HG02610 (cell line): Measurements from ENCODE around the gene CAP2.
"Not testable (repeated sequence)": the region's sequence is repeated elsewhere in the genome, so short reads cannot be mapped to it uniquely, and the experiment has no call there.

Source experiments
- ATAC-seq: cut with Tn5 transposase; IDR thresholded peaks from one replicate; pipeline ENCODE4 v1.9.1; 2021; ENCODE audit warnings: mild to moderate bottlenecking, moderate library complexity; ENCODE audit not compliant: unreplicated experiment

The CAP2 gene

DNA sequence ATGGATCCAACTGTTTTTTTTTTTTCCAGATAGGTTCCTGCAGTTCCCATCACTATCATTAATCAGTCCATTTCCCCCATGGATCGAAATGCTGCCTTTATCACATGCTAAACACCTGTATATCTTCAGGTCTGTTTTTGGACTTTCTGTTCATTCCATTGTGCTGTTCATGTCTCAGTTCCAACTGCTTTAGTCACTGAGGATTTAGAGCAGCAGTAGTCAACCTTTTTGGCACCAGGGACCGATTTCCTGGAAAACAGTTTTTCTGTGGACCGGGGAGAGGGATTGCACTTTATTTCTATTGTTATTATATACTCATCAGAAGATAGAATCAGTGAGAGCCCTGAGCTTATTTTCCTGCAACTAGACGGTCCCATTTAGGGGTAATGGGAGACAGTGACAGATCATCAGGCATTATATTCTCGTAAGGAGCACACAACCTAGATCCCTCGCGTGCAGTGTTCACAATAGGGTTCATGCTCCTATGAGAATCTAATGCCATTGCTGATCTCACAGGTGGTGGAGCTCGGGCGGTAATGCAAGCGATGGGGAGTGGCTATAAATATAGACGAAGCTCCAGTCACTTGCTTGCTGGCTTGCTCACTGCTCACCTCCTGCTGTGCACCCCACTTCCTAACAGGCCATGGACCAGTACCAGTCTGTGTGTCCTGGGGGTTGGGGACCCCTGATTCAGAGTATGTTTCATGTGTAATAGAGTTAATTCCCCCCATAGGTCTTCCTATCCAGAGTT, 46.0 kb downstream of the CAP2 start:
- no peak for ATAC-seq

DNA sequence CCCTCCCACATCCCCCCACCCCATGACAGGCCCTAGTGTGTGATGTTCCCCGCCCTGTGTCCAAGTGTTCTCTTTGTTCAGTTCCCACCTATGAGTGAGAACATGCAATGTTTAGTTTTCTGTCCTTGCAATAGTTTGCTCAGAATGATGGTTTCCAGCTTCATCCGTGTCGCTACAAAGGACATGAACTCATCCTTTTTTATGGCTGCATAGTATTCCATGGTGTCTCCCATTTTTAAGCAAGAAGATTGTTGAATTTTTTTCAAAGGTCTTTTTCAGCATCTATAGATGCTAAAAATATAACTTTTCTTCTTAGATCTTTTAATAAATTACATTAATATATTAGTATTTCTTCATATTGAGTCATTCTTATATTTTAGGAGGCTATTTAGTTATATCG, 47.4 kb downstream of the CAP2 start:
- ATAC-seq: not testable (repeated sequence)

DNA sequence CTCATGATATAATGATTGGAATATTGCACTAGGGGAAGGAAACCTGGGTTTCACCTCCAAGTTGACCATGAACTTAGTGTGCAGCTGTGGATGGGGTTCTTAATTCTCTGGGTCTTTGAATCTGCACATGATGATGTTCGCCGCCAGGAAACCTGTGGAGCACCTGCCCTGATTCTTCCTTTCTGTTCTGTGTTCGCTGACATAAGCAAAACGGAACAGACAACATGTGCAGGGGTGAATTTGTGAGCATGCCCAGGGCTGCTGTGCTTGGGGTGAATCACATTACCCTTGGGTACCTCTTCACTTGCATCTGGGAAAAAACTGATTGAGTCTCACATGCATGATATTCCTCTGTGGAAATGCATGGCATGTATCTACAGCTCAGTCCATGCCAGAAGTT, 48.8 kb downstream of the CAP2 start:
- ATAC-seq: no peak

DNA sequence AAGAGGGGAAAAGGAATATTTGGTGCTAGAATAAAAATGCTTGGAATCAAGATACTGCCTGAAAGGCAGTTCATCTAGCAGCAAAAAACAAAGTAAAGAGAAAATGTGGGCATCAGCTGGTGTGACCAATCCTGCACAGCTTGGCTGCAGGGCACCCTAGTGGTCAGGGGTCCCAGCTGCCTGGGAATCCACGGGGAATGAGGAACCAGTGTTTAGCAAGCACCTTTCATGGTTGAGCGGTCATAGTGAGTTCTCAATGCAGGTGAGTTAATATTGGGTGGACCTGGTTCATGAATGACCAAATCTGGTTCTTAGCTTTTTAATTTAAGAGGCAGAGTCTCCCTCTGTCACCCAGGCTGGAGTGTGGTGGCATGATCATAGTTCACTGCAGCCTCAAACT, 53.3 kb downstream of the CAP2 start:
- ATAC-seq: peak; percentile 21

DNA sequence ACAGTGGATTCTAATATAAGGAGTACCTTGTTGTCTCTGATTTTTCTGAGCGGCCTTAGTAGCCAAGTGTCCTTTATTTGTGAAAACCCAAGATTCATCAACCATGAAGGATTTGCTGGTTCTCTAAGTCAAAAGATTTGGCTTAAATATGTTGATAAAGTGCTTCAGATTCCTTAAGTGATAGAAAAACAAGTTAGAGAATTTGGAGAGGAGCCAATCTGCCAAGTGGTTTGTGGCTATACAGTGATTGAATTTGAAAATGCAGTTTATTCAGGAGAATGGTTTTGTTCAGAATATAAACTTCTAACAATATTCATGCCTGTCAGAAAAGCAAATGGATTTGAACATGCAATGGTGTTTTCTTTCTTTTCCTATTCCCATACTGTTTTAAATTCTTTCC, 54.8 kb downstream of the CAP2 start:
- no peak for ATAC-seq

DNA sequence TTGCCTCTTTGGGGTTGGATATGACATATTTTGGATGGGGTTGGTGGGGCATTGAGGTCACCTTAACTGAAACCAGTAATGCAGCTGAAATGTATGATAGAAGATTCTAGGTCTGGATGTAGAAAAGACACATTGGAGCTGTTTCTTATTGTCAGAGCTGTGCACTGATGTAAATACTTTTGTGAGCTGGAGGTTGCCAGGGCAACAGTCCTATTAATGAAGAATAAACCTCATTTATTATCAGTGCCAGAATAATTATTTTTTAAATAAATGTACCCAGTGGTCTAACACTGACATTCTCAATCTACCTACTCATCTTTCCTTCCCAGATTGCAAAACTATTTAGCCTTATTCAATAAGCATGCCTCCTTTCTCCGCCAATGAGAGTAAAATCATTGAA, 57.0 kb downstream of the CAP2 start:
- ATAC-seq: no peak

DNA sequence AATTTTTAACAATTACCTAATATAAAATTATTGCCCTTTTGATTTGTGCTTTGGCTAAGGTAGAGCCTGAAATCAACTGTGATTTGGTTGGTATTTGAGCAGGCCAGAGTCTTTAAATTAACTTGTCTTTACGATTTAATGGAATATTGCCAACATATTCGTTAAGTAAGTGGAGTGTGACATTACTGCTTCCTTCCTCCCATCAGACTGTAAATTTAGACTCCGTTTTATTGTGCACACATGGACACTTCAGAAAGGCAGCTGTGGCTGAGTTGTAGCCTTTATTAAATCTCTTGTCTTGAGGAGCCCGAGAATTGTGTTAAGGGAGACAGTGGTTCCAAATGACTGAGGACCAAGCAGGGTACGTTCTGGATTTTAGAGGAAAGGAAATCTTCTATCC, 57.4 kb downstream of the CAP2 start:
- no peak for ATAC-seq

DNA sequence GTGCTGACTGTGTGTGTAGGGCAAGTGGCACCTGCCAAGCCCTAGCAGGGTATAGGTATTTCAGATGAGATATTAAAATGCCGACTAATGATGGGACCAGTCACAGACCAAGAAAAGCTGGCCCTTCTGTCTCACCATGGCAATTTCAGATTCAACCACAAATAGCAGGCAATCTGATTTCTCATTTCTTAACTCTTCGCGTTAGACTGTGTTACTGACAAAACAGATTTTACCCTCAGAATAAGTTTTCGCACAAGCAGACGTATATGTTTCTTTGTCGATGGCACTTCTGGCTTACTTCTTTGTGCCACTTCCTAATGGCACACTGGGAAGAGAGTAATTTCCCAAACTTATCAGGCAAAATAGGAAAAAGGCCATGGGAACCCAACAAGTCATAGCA, 58.7 kb downstream of the CAP2 start:
- no peak for ATAC-seq

DNA sequence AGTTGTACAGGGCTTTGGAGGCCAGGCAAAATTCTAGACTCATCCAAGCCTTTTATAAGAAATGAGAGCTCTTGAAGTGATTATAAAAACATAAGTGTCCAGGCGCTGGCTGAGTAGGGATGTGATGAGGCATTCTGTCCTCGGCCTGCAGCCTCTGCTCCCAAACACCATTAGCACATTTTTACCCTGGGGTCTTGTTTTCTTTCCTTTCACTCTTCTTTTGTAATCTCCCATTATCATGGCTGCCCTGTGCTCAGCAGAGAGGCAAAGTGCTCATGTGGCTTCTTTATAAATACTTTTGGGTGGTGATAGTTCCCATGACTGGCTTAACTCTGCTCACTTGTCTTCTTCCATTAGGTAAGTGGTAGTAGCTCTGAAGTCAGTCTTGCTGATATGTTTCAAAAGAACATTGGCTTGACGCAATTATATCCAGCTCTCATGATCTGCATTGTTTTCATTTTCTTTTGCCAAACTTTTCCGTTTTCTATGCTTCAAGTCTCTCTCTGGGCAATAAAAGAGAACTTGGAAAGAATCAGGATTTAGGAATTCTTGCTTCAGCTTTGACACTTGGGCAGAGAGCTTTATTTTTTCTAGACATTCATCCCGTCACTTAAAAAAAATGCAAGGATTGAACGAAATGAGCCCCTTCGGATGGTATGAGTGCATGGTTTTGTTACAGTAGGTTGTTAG, 61.1 kb downstream of the CAP2 start:
- no peak for ATAC-seq

DNA sequence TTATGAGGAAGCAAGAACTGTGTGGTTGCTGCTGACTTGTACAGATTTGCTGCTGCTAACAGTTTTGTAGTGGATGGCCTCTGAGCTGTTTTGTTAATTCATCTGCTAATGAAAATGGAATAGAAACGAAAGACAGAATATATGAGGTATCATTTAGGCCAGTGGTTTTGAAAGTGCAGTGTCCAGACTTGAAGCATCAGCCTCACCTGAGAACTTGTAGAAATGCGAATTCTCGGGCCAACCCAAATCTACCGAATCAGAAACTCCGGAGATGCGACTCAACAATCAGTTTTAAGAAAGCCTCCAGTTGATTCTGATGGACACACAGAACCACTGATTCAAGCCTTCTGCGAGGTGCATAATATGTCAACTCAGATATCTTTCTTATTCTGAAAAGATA, 62.5 kb downstream of the CAP2 start:
- ATAC-seq: no peak

DNA sequence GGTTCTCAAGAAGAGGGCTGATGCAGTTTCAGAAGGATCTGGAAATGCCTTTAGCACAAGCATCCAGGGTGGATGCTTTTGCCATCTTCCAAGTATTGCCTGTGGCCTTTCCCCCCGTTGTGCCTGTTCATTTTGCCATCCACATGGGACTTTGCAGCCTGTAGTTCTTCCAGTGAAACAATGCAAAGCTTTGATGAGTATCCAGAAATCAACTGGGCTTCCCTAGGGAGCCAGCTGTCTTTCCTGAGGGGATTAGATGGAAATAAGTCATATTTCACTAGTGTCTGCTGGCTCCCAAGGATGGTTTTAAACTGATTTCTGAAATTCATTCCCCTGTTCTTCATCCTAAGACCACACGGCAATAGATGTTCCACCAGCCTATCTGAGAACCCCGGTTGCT, 63.3 kb downstream of the CAP2 start:
- no peak for ATAC-seq

DNA sequence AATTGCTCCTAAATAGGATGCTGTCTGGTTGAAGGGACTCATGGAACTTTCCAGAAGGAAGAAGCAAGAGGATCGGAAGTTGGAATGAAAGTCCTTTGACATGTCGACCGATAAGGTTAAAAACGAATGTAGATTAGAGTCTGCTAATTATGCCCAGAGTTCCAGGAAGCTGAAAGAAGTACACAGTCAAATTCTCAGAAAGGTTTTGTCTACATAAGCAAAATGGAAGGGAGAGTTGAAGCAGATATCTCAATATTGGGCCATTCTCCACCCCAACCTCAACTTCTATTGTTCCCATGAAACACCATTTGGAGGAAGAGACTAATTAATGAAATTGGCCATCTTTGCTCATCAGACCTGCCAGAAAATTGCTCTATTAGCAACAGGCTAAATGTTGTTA, 64.0 kb downstream of the CAP2 start:
- ATAC-seq: no peak

DNA sequence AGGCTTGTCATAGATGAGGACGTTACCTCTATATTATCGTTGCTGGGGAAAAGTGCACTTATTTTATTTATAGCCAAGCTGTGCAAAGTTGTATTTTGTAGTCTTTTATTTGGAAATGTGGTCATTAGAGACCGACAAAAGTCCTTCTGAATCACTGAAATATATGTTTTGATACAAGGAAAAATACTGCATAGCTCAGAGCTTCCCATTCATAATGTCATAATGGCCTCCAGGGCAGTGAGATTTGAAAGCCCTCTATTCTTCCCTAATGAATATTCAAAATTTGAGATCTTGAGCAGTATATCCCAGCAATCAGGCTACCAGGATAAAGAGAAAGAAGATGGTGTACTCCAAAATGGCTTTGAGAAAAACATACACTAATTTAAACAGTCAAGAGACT, 64.6 kb downstream of the CAP2 start:
- no peak for ATAC-seq

DNA sequence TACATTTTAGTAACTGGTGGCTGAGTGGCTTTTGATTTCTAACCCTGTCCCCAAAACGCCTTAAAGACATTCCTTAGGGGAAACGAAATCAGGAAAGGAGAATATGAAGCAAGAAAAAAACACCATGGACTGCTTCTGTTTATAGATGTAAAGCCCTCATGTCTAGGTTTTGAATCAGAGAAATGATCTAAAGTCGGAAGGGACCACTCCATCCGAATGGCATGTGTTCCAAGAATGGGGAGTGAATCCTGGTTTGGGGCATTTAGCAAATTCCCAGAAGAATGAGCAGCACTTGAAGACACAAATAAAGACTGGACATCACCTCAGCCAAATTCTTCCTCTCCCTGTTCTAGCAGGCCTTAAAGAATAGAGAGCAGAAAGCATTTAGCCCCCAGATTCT, 65.6 kb downstream of the CAP2 start:
- ATAC-seq: no peak

DNA sequence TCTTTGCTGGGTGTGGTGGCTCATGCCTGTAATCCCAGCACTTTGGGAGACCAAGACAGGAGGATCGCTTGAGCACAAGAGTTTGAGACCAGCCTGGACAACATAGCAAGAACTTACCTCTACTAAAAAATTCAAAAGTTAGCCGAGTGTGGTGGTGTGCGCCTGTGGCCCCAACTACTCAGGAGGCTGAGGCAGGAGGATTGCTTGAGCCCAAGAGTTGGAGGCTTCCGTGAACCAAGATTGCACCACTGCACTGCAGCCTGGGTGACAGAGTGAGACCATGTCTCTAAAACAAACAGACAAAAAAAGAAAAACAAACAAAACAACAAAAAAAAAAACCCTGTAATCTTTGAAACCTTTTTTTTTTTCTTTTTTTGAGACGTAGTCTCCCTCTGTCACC, 67.5 kb downstream of the CAP2 start:
- no peak for ATAC-seq

DNA sequence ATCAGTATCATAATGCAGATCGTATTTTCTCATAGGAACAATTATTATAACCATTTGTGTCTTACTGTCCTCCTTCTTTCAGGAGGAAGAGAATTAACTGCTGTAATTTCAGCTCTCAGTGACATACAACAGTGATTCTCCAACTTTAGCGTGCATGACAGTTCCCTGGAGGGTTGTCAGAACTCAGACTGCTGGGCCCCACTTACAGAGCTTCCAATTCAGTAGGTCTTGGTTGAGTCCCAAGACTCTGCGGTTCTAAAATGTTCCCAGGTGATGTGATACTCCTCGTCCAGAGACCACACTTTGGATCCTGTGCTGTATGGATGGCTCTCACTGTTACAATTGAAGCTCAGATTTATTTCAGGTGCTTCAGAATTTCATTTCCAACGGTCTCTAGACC, 72.8 kb downstream of the CAP2 start:
- no peak for ATAC-seq

DNA sequence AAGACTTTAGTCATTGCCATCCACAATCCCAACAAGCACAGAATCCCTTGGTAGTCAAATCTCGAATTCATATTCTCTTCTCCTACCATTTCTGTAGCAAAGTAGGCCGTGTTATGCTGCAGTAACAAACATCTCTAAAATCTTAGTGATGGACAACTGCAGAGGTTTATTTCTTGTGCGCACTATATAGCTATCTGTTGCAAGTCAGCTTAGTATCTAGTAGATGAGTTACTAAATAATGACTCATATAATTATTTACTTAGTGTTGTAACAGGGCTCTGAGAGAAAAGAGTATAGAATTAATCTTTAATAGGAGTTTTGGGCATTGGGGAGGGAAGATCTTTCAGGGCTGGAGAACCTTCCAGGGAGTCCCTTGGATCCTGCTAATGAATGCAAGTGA, 73.3 kb downstream of the CAP2 start:
- ATAC-seq: no peak

DNA sequence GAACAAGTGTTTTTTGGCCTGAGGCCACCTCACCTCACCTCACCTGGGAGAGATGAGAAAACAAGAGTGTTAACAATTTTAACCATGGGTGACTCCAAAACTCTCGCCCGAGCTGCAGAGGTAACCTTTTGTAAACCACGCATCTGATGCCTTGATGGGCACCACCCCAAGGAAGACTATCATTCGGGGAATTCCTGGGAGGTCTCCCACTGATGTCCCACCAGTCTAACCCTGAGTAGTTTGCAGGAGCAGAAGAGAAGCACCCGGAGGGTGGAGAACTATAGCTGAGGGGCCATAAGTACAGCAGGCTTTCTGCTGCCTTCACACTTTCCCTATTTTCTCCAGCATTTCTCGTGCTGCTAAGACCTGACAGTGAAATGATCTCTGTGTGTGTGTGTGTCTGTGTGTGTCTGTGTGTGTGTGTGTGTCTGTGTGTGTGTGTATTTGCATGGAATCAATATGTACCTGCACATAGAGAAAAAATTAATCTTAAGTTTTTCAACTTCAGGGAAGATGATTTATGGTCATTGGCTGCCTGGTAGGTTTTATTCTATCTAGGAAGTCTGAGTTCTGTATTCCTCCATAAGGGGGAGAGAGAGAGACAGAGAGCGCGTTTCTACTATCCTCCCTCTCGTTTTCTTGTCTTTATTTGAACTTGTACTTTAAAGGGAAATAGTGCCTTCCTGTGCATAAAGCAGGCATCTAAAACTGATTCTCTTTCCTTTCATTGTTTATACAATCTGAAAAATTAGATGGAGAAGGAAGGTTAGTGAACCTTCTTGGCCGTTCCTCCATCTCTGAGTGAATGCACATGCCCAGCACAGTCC, 75.8 kb downstream of the CAP2 start:
- no peak for ATAC-seq

DNA sequence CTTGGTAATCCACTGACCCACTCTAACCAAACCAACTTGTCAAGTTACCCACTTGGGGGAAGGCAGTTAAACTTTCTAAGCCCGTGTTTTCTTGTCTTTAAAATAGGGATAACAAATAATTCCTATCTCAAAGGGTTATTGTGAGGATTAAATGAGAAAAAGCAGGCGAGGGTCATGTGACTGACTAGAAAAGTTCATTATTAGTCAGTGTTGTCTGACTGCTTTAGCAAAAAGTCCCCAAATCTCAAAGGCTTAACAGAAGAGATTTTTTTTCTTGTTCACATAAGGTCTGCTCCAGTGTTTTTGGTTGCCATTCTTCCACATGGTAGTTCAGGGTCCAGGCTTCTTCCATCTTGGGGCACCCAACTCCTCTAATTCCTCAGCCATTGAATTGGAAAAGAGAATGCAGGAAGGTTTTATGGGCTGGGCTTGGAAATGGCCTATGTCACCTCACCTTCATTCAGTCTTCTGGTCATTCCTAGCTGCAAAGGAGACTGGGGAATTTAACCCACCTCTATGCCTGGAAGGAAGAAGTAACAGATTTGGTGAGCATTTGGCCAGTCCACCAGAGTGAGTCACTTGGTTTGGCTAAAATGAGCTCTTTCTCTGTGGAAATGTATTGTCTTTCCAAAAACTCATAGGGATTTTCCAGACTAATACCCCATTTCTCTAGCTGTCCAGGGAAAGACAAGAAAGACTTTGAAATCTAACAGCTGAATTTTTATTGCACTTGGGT, 77.0 kb downstream of the CAP2 start:
- ATAC-seq: peak; percentile 50

DNA sequence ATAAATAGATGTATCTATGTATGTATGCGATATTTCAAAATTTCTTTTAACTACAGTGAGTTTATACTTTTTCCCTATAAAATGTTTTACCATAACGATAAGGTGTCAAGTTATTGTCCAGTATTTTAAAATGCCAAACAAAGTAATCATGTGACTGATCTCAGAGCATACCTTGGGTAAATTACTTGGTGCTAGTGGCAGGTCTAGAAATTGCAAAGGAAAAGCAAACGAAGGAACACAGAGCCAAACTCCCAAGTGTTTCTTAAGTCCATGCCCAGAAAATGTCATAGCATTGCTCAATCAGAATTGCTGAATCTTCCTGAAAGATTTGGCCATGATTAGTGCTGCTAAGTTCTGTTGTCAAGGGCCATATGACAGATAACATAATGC, 77.5 kb downstream of the CAP2 start:
- ATAC-seq: no peak

DNA sequence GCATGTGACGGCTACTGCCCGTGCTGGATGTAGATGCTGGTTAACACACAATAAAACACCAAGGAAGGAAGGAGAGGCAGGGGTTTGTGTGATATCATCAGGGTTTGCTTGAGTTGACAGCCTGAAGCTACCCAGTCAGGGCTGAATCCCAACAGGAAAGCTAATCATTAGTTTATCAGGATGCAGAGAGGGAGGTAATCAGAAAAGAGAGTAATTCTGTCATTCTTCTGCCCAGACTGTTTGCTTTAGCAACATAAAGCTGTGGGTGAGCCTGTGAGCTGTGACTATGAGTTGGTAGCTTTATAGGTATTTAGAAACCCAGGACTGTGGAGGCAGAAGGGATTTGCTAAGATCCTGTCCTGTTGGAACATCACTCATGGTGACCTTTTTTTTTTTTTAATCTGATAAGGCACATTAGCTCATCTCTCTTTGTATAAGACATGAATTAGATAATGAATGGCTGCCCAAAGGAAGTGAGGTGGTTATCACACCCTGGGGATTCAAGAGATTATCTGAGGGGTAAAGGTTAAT, 79.3 kb downstream of the CAP2 start:
- ATAC-seq: no peak
